ENCODE data around the gene ADAMTS16. TPM values are rescaled to one million over a fixed set of nuclear protein-coding genes. Genes with fewer than 3 reads are reported as not detected.

The ADAMTS16 gene
- total RNA-seq, 4 donors from 2014 or later = under 0.01 to 19.2 (median 0.34) TPM; not detected in 1

- Histone ChIP-seq H3K4me1 (no peaks in the 10 kb centered on the region), H3K4me3 (no peak overlapping the region), H3K9me3 (no peaks in the 10 kb centered on the region), H3K27me3 (peaks cover 0 to 7% of the 10 kb centered on the region in 2 donors), H3K36me3 (no peaks in the 10 kb centered on the region), H3K27ac (no peak overlapping the region)
- no peak for DNase-seq
- intact Hi-C loops (cut with DNase I; ENCODE audit: low total_unique reads) = no loop called here
- no peak for TF ChIP-seq POLR2A (IDR thresholded peaks at IDR 0.05)
- no peak for TF ChIP-seq CTCF (IDR thresholded peaks at IDR 0.05)
Observed at GRCh38 chr5:5126444-5126843, 13.7 kb upstream of the ADAMTS16 start.

GRCh38 chr5:5128766-5129165 is 11.4 kb upstream of the ADAMTS16 start:
- intact Hi-C loops (cut with DNase I; ENCODE audit: low total_unique reads) = no loop called here

GRCh38 chr5:5132234-5132633 is 7.9 kb upstream of the ADAMTS16 start:
- TF ChIP-seq POLR2A (IDR thresholded peaks at IDR 0.05) = no peak
- H3K9me3 ChIP-seq = no peaks in the 10 kb centered on the region
- H3K27me3 ChIP-seq = peaks cover 0 to 7% of the 10 kb centered on the region in 2 donors
- DNase-seq = no peak
- no peak overlapping the region for H3K27ac ChIP-seq
- intact Hi-C loops (cut with DNase I; ENCODE audit: low total_unique reads) = no loop called here
- H3K36me3 ChIP-seq = no peaks in the 10 kb centered on the region
- no peak overlapping the region for H3K4me3 ChIP-seq
- no peaks in the 10 kb centered on the region for H3K4me1 ChIP-seq

More at GRCh38 chr5:5128766-5129165, 11.4 kb upstream of the ADAMTS16 start:
- Histone ChIP-seq H3K36me3 (no peaks in the 10 kb centered on the region), H3K9me3 (no peaks in the 10 kb centered on the region), H3K4me1 (no peaks in the 10 kb centered on the region), H3K27ac (no peak overlapping the region), H3K4me3 (no peak overlapping the region), H3K27me3 (peaks cover 0 to 7% of the 10 kb centered on the region in 2 donors)
- no peak for DNase-seq
- TF ChIP-seq CTCF (IDR thresholded peaks at IDR 0.05) (no peak), POLR2A (IDR thresholded peaks at IDR 0.05) (no peak)

- Histone ChIP-seq H3K27ac (no peak overlapping the region), H3K4me3 (no peak overlapping the region), H3K27me3 (peaks cover 0 to 3% of the 10 kb centered on the region in 2 donors), H3K9me3 (no peaks in the 10 kb centered on the region), H3K4me1 (no peaks in the 10 kb centered on the region), H3K36me3 (no peaks in the 10 kb centered on the region)
- intact Hi-C loops (cut with DNase I; ENCODE audit: low total_unique reads) = no loop called here
- no peak for DNase-seq
- TF ChIP-seq POLR2A (IDR thresholded peaks at IDR 0.05) = no peak
- TF ChIP-seq CTCF (IDR thresholded peaks at IDR 0.05) = no peak
Observed at GRCh38 chr5:5132693-5133295, 7.3 kb upstream of the ADAMTS16 start.

GRCh38 chr5:5134107-5134506 is 6.0 kb upstream of the ADAMTS16 start:
- Histone ChIP-seq H3K27me3 (no peaks in the 10 kb centered on the region), H3K9me3 (no peaks in the 10 kb centered on the region), H3K36me3 (no peaks in the 10 kb centered on the region), H3K27ac (no peak overlapping the region), H3K4me1 (no peaks in the 10 kb centered on the region), H3K4me3 (no peak overlapping the region)
- DNase-seq = no peak
- intact Hi-C loops (cut with DNase I; ENCODE audit: low total_unique reads) = no loop called here
- TF ChIP-seq CTCF (IDR thresholded peaks at IDR 0.05) (no peak), POLR2A (IDR thresholded peaks at IDR 0.05) (no peak)
